Measurements from ENCODE around the gene DIP2C. TPM values are rescaled to one million over a fixed set of nuclear protein-coding genes. Genes with fewer than 3 reads are reported as not detected.

DIP2C gene
- total RNA-seq, 1 experiment from 2014 or later, result 10.7 TPM

GRCh38 chr10:239109-239508, 450.4 kb downstream of the DIP2C start:
- H3K4me3 ChIP-seq, result no peak overlapping the region
- no peaks in the 10 kb centered on the region for H3K9me3 ChIP-seq
- peaks cover 10% of the 10 kb centered on the region for H3K36me3 ChIP-seq
- no peaks in the 10 kb centered on the region for H3K27me3 ChIP-seq
- DNase-seq, result no peak

DNA sequence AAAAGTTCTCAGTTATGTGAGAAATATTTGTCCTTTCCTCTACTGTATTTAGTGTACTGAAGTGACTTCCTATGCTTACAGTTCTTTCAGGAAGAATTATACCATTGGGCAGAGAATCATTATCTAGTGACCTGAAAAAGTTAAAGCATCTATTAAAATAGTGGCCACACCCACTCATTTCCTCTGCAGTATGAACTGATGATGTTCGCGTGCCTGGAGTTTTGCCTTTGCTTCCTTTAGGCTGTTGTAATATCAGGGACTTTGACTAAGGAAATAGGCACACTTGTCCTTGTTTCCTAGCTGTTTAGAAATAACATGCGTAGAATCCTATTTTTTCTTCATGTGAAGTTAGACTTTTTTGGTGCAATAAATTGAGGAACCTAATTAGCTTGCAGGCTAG, 453.6 kb downstream of the DIP2C start:
- Histone ChIP-seq H3K27me3 (no peaks in the 10 kb centered on the region), H3K9me3 (no peaks in the 10 kb centered on the region), H3K4me3 (no peak overlapping the region), H3K36me3 (peaks cover 5% of the 10 kb centered on the region)
- no peak for DNase-seq

DNA sequence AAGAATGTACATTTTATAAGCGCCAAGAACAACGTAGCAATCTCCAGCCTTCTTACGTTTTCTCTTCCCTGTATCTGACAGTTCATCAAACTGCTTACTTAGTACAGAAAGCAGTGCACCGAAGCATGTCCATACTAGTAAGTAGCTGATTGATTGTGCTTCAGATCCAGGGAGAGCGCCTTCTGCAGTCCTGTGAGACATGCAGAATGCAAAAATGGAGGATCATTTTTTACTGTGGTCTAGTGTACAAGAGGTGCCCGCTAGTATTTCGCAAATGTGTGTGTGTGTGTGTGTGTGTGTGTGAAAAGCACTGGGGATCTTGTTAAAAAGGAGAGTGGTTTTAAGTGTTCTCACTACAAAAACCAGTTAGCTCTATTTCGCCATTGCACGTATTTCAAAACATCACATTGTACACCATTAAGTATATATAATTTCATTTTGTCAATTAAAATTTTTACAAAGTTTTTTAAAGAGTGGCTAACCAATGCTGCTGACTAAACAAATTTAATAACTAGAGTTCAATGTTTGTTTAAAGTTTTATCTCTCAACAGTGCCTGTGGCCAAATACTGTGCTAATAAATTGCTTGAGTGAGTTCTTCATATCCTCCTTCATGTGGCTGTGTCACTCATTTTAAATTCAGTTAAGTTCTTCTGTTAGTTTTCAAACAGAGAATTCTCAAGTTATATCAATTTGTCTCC, 454.6 kb downstream of the DIP2C start:
- no peak for DNase-seq
- H3K4me3 ChIP-seq, result no peak overlapping the region
- no peaks in the 10 kb centered on the region for H3K9me3 ChIP-seq
- no peaks in the 10 kb centered on the region for H3K27me3 ChIP-seq
- peaks cover 3% of the 10 kb centered on the region for H3K36me3 ChIP-seq

DNA sequence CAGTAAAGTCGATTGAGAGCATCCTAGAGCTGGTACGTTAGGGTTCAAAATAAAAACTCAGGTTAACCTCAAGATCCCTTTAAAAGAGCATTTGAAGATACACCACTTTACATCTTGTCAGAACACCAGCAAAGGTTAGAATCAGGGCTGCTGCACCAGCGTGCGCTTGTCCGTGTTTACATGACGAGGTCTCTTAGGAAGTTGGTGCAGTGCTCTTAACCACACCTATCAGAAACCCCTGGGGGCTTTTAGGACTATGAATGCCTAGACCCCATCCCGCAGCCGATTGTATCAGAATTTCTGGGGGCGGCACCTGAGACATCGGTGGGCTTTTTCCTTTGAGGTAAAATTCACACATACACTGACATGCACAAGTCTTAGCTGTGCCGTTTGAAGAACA, 456.6 kb downstream of the DIP2C start:
- H3K27me3 ChIP-seq, result no peaks in the 10 kb centered on the region

DNA sequence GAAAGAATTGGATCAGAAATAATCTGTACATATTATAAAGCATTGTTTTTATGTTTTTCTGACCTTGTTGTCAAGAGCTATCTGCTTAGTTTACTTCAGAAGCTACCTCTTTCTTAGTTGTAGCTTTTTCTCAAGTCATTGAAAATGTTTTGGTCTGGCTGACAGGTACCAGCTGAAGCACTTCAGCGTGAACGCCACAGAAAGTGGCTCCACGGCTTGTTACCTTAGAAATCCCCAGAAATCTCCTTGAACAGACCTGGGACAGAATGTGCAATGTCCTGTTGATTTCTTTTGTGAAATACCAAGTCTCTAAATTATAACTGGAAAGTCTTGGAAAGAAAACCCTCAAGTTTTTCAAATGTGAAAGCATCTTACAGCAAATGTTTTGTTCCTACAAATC, 457.4 kb downstream of the DIP2C start:
- no peaks in the 10 kb centered on the region for H3K27me3 ChIP-seq
- no peak for DNase-seq
- no peak overlapping the region for H3K4me3 ChIP-seq
- H3K9me3 ChIP-seq, result no peaks in the 10 kb centered on the region
- no peaks in the 10 kb centered on the region for H3K36me3 ChIP-seq

More for the DNA sequence above, 456.6 kb downstream of the DIP2C start:
- DNase-seq, result no peak
- H3K4me3 ChIP-seq, result no peak overlapping the region
- no peaks in the 10 kb centered on the region for H3K9me3 ChIP-seq
- peaks cover 3% of the 10 kb centered on the region; the same call in 1 of the 2 replicates for H3K36me3 ChIP-seq

GRCh38 chr10:230758-231157, 458.7 kb downstream of the DIP2C start:
- no peak for DNase-seq
- Histone ChIP-seq H3K36me3 (no peaks in the 10 kb centered on the region), H3K9me3 (no peaks in the 10 kb centered on the region), H3K27me3 (no peaks in the 10 kb centered on the region), H3K4me3 (no peak overlapping the region)

DNA sequence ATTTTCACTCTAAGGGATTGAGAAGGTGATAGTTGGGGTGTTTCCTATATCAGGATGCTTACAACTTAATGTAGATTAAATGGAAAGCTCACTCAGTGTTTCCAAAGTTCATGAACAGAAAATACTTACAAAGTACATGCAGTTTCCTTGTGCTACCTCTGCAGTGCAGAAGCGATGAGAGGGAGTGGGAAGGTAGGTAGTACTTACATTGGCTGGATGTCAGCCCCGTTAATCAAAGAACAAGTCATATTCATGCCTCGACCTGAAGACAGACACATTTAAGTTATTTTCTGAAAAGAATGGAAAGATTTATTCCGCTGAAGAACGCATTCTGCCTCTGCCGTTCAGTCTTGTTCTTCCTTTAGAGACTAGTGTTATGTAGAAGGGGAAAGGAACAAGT, 461.1 kb downstream of the DIP2C start:
- H3K36me3 ChIP-seq, result no peaks in the 10 kb centered on the region
- no peaks in the 10 kb centered on the region for H3K27me3 ChIP-seq
- H3K4me3 ChIP-seq, result no peak overlapping the region
- no peaks in the 10 kb centered on the region for H3K9me3 ChIP-seq
- DNase-seq, result no peak

DNA sequence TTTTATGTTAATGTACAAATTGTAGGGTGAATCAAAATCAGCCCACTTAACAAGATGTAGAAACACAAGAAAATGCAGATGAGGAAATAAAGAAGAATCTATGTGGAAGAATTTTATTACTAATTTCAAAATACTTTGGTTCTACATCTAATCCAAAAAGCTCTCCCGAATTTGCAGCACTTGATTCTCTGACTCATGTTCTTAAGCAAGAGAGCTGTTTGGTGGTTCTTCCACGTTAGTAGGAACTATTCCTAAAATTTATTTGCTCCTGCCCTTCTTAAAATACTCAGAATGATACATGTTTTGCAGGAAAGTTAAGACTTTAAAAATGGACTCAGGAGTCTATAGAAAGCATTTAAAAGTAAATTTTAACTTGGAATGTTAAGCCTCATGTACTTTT, 462.5 kb downstream of the DIP2C start:
- no peaks in the 10 kb centered on the region for H3K9me3 ChIP-seq
- no peak for DNase-seq
- H3K36me3 ChIP-seq, result no peaks in the 10 kb centered on the region
- no peak overlapping the region for H3K4me3 ChIP-seq
- H3K27me3 ChIP-seq, result no peaks in the 10 kb centered on the region

DNA sequence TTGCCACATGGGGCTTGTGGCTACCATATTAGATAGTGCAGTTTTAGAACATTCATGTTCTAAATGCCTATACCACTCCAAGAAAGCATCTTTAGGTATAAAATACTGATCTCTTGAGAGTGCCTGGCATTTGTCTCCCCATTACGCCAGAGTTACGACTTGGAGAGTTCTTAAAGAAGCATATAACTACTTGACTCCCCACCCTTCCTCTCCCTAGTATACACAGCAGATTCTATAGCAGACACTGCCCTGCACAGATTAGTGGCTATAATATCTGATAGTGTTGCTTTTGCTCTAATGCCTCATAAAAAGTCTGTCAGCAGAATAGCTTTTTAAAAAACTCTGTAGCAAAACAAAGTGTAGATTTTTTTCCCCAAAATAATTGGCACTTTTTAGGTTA, 463.4 kb downstream of the DIP2C start:
- Histone ChIP-seq H3K9me3 (no peaks in the 10 kb centered on the region), H3K4me3 (no peak overlapping the region)
- DNase-seq, result no peak

DNA sequence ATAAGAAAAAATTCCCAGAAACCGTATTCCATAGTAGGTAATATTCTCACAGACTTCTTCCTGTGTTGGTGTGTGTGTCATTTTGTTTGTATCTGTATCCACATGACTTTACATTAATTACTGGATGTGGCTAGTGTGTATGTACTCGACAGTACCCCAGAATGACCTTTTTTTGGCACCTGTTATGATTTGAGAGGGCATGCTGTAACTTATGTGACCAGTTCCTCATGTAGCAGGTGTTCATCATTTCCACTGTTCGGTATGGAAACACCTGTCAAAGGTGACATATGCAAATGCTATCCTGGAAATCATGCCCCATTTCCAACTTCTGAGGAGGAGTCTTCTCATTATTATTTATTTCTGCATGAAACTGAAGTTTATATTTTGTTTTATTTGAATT, 464.9 kb downstream of the DIP2C start:
- Histone ChIP-seq H3K9me3 (no peaks in the 10 kb centered on the region), H3K4me3 (no peak overlapping the region)
- no peak for DNase-seq

More for the DNA sequence above, 463.4 kb downstream of the DIP2C start:
- Histone ChIP-seq H3K27me3 (no peaks in the 10 kb centered on the region), H3K36me3 (no peaks in the 10 kb centered on the region)

More for the DNA sequence above, 464.9 kb downstream of the DIP2C start:
- H3K36me3 ChIP-seq, result no peaks in the 10 kb centered on the region
- H3K27me3 ChIP-seq, result no peaks in the 10 kb centered on the region

Other genes starting within 250 kb of the DIP2C start
- 11.1 and 13.4 TPM in 2 replicates for gene LARP4B, start 242.0 kb upstream of the DIP2C start, total RNA-seq (2014; rRNA removed; shearing (Covaris generic); ENCODE audit: low replicate concordance)

Data from MG63 (cell line).